DMS53 (cell line): ENCODE measurements around the gene TEX13C.
"Not testable (repeated sequence)": the region's sequence is repeated elsewhere in the genome, so short reads cannot be mapped to it uniquely, and the experiment has no call there.

ENCODE experiments used
- DNase-seq: peaks from one replicate; lab custom pipeline; 2025; lab: John Stamatoyannopoulos, UW

Gene TEX13C

GRCh38 chrX:125319646-125320521 lies at the start of gene TEX13C:
Gene TEX13C (plus strand): TSS chrX:125319871. CDS start chrX:125320120, 249 bp downstream.
- peak; percentile 7 for DNase-seq

GRCh38 chrX:125287282-125287681 lies 32.4 kb upstream of the TEX13C start:
- DNase-seq, result no peak

DNA sequence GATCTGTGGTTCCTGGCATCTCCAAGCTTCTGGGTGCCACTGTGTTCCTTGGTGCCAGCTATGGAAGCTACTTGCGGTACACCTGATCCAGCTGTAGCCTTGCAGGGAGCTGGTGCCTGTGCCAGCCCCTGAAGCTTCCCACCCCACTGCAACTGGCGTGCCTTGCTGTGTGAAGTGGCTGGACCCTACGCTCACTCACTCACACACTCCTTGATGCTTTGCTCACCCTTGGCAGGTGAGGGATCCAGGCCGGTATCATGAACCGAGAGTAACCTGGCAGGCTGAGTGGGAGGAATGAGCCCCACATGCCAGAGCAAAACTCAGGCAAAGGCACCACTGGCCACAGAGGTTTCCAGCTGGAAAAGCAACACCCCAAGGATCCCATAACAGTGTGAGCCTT lies 31.3 kb upstream of the TEX13C start:
- no peak for DNase-seq

GRCh38 chrX:125289209-125289608 lies 30.5 kb upstream of the TEX13C start:
- DNase-seq, result peak; percentile 78

DNA sequence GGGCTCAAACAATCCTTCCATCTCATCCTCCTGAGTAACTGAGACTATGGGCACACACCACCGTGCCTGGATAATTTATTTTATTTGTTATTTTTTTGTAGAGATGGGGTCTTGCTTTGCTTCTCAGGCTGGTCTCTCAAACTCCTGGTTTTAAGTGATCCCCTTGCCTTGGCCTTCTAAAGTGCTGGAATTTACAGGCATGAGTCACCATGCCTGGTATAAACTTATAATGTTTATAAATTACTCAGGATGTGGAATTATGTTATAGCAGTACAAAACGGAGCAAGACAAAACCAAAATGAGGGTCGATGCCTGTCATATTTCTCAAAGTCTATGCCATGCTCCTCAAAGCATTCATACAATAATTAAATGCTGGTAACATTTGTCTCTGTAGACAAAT lies 29.8 kb upstream of the TEX13C start:
- no peak for DNase-seq

DNA sequence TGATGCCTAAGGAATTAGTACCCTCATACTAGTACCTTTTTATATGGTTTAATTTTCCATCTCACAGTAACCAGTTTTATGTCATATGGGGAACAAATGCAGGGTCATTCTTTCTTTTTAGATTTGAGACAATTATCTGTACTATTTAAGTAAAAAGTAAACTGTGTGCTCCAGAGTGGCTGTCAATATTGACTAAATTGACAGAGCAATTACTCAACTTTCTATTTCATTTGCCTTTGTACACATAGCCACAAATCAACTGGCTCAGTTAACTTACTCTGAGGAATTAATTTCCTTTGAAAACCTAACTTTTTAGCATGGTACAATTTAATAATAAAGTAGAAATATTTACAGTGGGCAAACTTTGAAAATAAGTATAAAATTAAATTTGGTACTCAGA lies 28.5 kb upstream of the TEX13C start:
- peak; percentile 13 for DNase-seq

DNA sequence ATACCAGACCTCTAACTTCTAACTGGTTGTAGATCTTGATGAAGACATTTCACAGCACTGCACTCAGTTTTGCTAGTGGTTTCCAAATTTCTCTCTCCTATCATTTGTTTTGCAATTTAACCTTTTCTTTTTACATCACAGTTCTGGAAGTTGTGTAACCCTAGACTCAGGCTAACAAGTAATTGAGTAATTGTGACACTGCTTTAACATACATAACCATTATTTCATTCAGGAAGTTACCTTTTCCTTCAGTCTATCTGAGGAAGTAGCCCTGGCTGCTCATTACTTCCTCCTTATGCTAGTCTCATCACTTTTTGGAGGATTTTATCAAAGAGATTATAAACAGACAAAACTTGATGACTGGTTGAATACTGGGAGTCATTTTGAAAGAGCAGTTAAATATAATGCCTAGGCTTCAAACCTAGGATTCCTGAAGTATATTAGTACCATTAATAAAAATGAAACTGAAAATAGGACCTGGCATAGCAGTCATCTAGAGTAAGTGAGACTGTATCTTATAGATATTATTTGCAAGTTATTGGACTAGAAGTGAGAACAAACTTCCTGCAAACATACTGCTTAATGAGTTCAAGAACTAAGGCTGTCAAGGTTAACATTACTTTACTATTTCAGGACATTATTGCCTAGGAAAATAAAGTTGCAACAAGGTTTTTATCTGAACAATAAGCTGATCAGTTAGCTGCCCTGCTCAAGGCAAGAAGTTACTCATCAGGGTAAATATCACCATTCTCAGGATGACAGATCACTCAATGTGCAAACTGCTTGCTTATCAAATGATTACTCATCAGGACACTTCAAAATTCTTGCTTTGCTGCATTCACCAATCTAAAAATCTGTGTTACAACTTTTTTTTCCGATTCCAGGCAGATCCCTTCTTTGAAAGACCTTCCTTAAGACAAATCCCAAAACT lies 25.6 kb upstream of the TEX13C start:
- peak; percentile 63 for DNase-seq

- no peak for DNase-seq
These were observed 24.3 kb upstream of the TEX13C start for GRCh38 chrX:125295337-125295736.

GRCh38 chrX:125298871-125299270 lies 20.8 kb upstream of the TEX13C start:
- no peak for DNase-seq

GRCh38 chrX:125306335-125306866 lies 13.3 kb upstream of the TEX13C start:
- no peak for DNase-seq

DNA sequence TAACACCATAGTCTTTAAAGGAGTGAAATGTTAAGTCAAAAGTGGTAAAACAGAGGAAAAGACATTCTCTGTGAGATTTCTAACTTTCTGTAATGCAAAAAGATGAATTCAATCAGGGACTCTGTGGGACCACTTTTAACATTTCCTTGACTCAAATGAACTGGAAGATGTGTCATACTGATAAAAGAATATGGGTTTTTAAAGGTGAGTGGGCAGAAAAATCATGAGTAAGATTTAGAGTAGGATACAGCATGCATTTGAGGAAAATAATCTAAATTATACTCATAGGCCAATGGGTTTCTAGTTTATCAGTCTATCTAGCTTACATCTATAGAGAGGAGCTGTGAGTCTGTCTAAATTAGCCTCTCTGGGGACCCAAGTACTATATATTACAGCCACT lies 11.0 kb upstream of the TEX13C start:
- DNase-seq, result no peak

DNA sequence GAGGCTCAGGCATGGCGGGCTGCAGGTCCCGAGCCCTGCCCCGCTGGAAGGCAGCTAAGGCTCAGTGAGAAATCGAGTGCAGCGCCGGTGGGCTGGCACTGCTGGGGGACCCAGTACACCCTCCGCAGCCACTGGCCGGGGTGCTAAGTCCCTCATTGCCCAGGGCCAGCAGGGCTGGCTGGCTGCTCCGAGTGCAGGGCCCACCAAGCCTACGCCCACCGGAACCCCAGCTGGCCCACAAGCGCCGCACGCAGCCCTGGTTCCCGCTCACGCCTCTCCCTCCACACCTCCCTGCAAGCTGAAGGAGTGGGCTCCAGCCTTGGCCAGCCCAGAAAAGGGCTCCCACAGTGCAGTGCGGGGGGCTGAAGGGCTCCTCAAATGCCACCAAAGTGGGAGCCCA lies 505 bp upstream of the TEX13C start:
- not testable (repeated sequence) for DNase-seq

DNA sequence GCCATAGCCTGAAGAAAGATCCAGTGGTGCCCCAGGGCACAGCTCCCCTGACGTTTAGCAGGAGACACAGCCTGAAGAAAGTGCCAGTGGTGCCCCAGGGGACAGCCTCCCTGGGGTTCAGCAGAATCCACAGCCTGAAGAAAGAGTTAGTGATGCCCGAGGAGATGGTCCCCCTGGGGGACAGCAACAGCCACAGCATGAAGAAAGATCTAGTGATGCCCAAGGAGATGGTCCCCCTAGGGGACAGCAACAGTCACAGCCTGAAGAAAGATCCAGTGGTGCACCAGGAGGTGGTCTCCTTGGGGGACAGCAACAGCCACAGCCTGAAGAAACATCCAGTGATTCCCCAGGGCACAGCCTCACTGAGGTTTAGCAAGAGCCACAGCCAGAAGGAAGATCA lies 2.8 kb downstream of the TEX13C start:
- DNase-seq, result no peak

DNA sequence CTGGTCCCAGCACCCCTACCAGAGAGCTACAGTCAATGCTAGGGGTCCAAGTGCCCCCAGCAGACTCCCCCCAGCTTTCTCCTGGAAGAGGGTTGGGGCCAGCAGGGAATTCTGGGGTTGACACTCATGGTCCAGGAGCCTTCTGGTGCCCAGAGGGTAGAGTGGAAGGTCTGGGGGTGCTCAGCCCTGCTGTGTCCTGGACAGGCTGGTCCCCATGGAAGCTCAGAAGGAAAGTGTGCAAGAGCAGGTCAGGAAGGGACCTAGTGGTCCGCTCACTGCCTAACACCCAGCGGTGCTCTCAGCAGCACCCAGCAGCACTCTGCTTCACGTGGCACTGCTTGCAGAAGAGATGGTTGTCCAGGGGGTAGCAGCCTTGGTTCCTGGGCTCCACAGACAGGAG lies 6.9 kb downstream of the TEX13C start:
- DNase-seq, result no peak

GRCh38 chrX:125327891-125328290 lies 8.2 kb downstream of the TEX13C start:
- DNase-seq, result no peak

- no peak for DNase-seq
These were observed 13.9 kb downstream of the TEX13C start for GRCh38 chrX:125333583-125333982.

DNA sequence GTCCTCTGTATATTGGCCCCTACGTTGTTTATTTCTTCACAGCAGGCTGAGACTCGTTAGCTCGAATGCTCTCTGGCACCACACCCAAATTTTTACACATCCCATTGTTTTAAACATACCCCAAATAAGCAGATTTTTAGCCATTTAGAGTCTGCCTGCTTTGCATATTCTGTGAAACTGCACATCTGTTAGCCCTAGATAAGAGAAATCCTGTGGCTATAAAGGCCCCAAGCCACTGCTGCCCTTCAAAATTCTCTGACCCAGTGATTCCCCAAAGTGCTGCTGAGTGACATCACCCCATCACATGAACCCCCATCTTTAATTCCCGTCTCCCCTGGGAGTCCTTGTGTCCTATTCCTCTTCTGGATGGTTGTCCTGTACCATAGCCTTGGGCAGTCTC lies 20.8 kb downstream of the TEX13C start:
- DNase-seq, result no peak

GRCh38 chrX:125374169-125374568 lies 54.5 kb downstream of the TEX13C start:
- DNase-seq, result no peak
